Heart left ventricle (tissue), 13 donors: ENCODE results near the gene SPANXN4.

Experiments used
- CTCF ChIP-seq, 12 donors: fragments of 200-600 bp; sonication (generic) in 4 of 12; IDR thresholded peaks; one replicate each; pipeline versions ENCODE4 v1.5.0 to v1.8.0; 2018 to 2022; ENCODE audit warnings: antibody characterized with exemption in 12 of 12, mild to moderate bottlenecking in 5 of 12
- POLR2A ChIP-seq, 2 donors: fragments of 450-650 bp; IDR thresholded peaks; one replicate each; pipeline ENCODE4 v1.6.1; 2017; ENCODE audit warnings: antibody characterized with exemption in 2 of 2, mild to moderate bottlenecking in 2 of 2, moderate library complexity in 2 of 2
- donor health status: ischemic (EF 13 %, LVEDD 7.1; RV severe dilation, severe dysfunction).
- donor health status: DM: no; HTN: yes; CAD: no.
- donor health status: DM: no; HTN: no; CAD: no.
- donor health status: ischemic (EF 25% LVEDD 6.9; RV normal size, moderate dysfunction).
- donor health status: ischemic (EF 25% LVEDD 5.7; RV mildly dilated, moderate dysfunction).
- donor health status: ischemic (EF 35%, LVEDD 5.7; RV mildly dilated, moderate dysfunction).
- donor health status: nonischemic (EF 11% LVEDD 7.7; RV severe dilation, severe dysfunction).
- donor health status: DM: yes; HTN: yes; CAD: no.
- donor health status: PGD.
- donor health status: ischemic (EF 29% LVEDD 5.4; RV normal size, mild dysfunction).
- donor health status: nonischemic (EF 23%, LVEDD 6.1; RV moderate dilation, normal function).

- TF ChIP-seq POLR2A (IDR thresholded peaks at IDR 0.05) (no peak), CTCF (IDR thresholded peaks at IDR 0.05) (no peak)
Measured at GRCh38 chrX:142977128-142977914, 48.4 kb upstream of the SPANXN4 start.
